HepG2 (cell line): ENCODE results near the gene ETNK1.

Source experiments
- EZH2 ChIP-seq: conservative IDR thresholded peaks from 2 replicates; pipeline ENCODE4 v1.6.1; 2012; ENCODE audit warnings: mild to moderate bottlenecking, low read depth, low read length, moderate library complexity
- REST ChIP-seq, 2 experiments: IDR thresholded peaks; 2 replicates each; pipeline ENCODE4 v1.6.1; 2011 to 2012; ENCODE audit warnings: low read length in 2 of 2, borderline replicate concordance in 1 of 2, low read depth in 1 of 2, mild to moderate bottlenecking in 1 of 2, moderate library complexity in 1 of 2
- ZNF329 ChIP-seq: sonication (generic); formaldehyde crosslinking; IDR thresholded peaks from 2 replicates; pipeline ENCODE4 v1.9.0; 2021; ENCODE audit warnings: low read depth, mild to moderate bottlenecking, missing genetic modification reagents

DNA sequence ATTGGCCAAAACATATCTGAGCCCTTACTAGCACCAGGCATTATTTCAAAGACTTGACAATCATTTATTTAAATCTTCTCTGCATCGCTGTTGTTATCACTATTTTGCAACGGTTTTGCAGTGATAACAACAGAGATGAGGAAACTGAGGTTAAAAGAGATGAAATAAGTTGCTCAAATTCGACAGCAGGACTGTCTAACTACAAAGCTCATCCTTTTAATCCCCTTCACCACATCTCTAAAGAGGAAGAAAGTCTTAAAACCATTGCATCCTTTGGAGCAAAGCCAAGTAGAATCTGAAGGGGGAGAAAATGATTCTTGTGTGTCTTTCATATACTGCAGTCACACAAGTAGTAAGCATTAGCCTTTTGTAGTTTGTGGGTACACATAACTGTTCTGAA is 14.8 kb upstream of the ETNK1 start:
- TF ChIP-seq ZNF329 (CRISPR knock-in tag): no peak
- no peak for TF ChIP-seq REST (IDR thresholded peaks at IDR 0.05; ENCODE audit: borderline replicate concordance in 1 of 2, low read depth in 1 of 2, low read length in 2 of 2)
- no peak for TF ChIP-seq EZH2
